Ovary (tissue), 3 donors: ENCODE data around the gene CEP120.

Source experiments
- CTCF ChIP-seq, 3 donors: fragments of 450-650 bp in 2 of 3; fragments of 200-600 bp in 1 of 3; IDR thresholded peaks; one replicate each; pipeline versions ENCODE4 v1.5.1 to v1.8.0; 2016 to 2022; ENCODE audit warnings: antibody characterized with exemption in 3 of 3, mild to moderate bottlenecking in 1 of 3
- EP300 ChIP-seq: sonication (generic); formaldehyde crosslinking; IDR thresholded peaks from one replicate; pipeline ENCODE4 v1.6.1; 2017; ENCODE audit warnings: antibody characterized with exemption
- POLR2A ChIP-seq: fragments of 450-650 bp; IDR thresholded peaks from one replicate; pipeline ENCODE4 v1.6.1; 2017; ENCODE audit warnings: antibody characterized with exemption, mild to moderate bottlenecking, moderate library complexity
- donor health status: DM: no; HTN: no; CAD: no.

- TF ChIP-seq POLR2A (no peak), CTCF (IDR thresholded peaks at IDR 0.05) (no peak), EP300 (no peak)
Measured at GRCh38 chr5:123429993-123430392, 6.8 kb upstream of the CEP120 start.
